DND-41 (cell line): ENCODE results near the gene FFAR4.
"Not testable (repeated sequence)": the region's sequence is repeated elsewhere in the genome, so short reads cannot be mapped to it uniquely, and the experiment has no call there.

Experiments
- ATAC-seq: fragments of 200-7000 bp; cut with Tn5 transposase; 3 replicates; pipeline ENCODE4 v1.9.1; 2021; ENCODE audit warnings: low read depth; ENCODE audit not compliant: insufficient read depth
- DNase-seq: peaks from one replicate; pipeline ENCODE4 v3.0.0-alpha.2; 2020
- H2AFZ ChIP-seq: 2 replicates; pipeline ENCODE4 v1.6.0; 2012; ENCODE audit warnings: low read depth, low read length
- H3K27ac ChIP-seq: 2 replicates; pipeline ENCODE4 v1.5.1; 2012; ENCODE audit warnings: low read length, inconsistent platforms
- H3K27me3 ChIP-seq: fragments of 200-600 bp; sonication (generic); 2 replicates; pipeline ENCODE4 v1.6.0; 2012; ENCODE audit warnings: low read length, mild to moderate bottlenecking, inconsistent platforms; ENCODE audit not compliant: insufficient read depth, poor library complexity
- H3K36me3 ChIP-seq: 2 replicates; pipeline ENCODE4 v1.5.1; 2012; ENCODE audit warnings: low read length, inconsistent platforms; ENCODE audit not compliant: insufficient read depth
- H3K4me1 ChIP-seq: 2 replicates; pipeline ENCODE4 v1.5.1; 2012; ENCODE audit warnings: mild to moderate bottlenecking, low read length; ENCODE audit not compliant: insufficient read depth
- H3K4me2 ChIP-seq: 2 replicates; pipeline ENCODE4 v1.6.0; 2012; ENCODE audit warnings: mild to moderate bottlenecking, moderate library complexity, low read length, inconsistent platforms; ENCODE audit not compliant: insufficient read depth
- H3K4me3 ChIP-seq, 2 experiments: fragments of 200-600 bp in 1 of 2; shearing (Covaris generic) in 1 of 2; 2 replicates each; pipeline ENCODE4 v1.5.1; 2012 to 2016; ENCODE audit warnings: inconsistent platforms in 2 of 2, low read length in 2 of 2, mild to moderate bottlenecking in 2 of 2, low read depth in 1 of 2, moderate library complexity in 1 of 2
- H3K79me2 ChIP-seq: 2 replicates; pipeline ENCODE4 v1.6.0; 2012; ENCODE audit warnings: low read length, inconsistent platforms; ENCODE audit not compliant: insufficient read depth
- H3K9ac ChIP-seq: 2 replicates; pipeline ENCODE4 v1.6.0; 2012; ENCODE audit warnings: low read depth, mild to moderate bottlenecking, inconsistent platforms, low read length, moderate library complexity
- H3K9me3 ChIP-seq: 2 replicates; pipeline ENCODE4 v1.5.1; 2012; ENCODE audit warnings: low read length, moderate library complexity, mild to moderate bottlenecking, inconsistent platforms; ENCODE audit not compliant: insufficient read depth, severe bottlenecking
- H4K20me1 ChIP-seq: 2 replicates; pipeline ENCODE4 v1.6.0; 2012; ENCODE audit warnings: low read length; ENCODE audit not compliant: insufficient read depth
- CTCF ChIP-seq: IDR thresholded peaks from 2 replicates; pipeline ENCODE4 v1.5.1; 2012; ENCODE audit warnings: borderline replicate concordance, low read length, moderate library complexity, mild to moderate bottlenecking; ENCODE audit not compliant: poor library complexity, severe bottlenecking; ENCODE audit errors: extremely low read depth
- EZH2 ChIP-seq: IDR thresholded peaks from 3 replicates; pipeline ENCODE4 v1.6.1; 2012; ENCODE audit warnings: borderline replicate concordance, low read depth, mild to moderate bottlenecking, moderate library complexity, low read length, inconsistent platforms; ENCODE audit not compliant: severe bottlenecking

FFAR4 gene

GRCh38 chr10:93541402-93542357 is 24.8 kb upstream of the FFAR4 start:
- no peak overlapping the region for H3K27ac ChIP-seq
- H3K36me3 ChIP-seq, result no peaks in the 10 kb centered on the region
- no peaks in the 10 kb centered on the region for H4K20me1 ChIP-seq
- no peak for TF ChIP-seq EZH2
- TF ChIP-seq CTCF, result peak; percentile 54
- H3K9me3 ChIP-seq, result no peaks in the 10 kb centered on the region
- no peaks in the 10 kb centered on the region for H3K4me1 ChIP-seq
- H2AFZ ChIP-seq, result no peak overlapping the region
- no peaks in the 10 kb centered on the region for H3K27me3 ChIP-seq
- no peak overlapping the region for H3K4me3 ChIP-seq
- ATAC-seq (no peak), DNase-seq (no peak)
- no peaks in the 10 kb centered on the region for H3K79me2 ChIP-seq
- H3K9ac ChIP-seq, result no peak overlapping the region
- no peak overlapping the region for H3K4me2 ChIP-seq

- Histone ChIP-seq H3K9me3 (no peaks in the 10 kb centered on the region), H2AFZ (no peak overlapping the region), H3K4me2 (no peak overlapping the region), H3K36me3 (no peaks in the 10 kb centered on the region), H3K4me3 (no peak overlapping the region), H3K4me1 (no peaks in the 10 kb centered on the region), H3K79me2 (no peaks in the 10 kb centered on the region), H3K27me3 (no peaks in the 10 kb centered on the region), H3K9ac (no peak overlapping the region), H3K27ac (no peak overlapping the region), H4K20me1 (no peaks in the 10 kb centered on the region)
- ATAC-seq (no peak), DNase-seq (no peak)
- TF ChIP-seq EZH2, result no peak
- TF ChIP-seq CTCF, result no peak
Observed at GRCh38 chr10:93542358-93542791, 24.1 kb upstream of the FFAR4 start.

- H3K4me3 ChIP-seq, H3K9ac ChIP-seq: not testable (repeated sequence)
Observed at GRCh38 chr10:93546995-93547394, 19.5 kb upstream of the FFAR4 start.

GRCh38 chr10:93547522-93547921 is 18.9 kb upstream of the FFAR4 start:
- Histone ChIP-seq H3K27ac (no peak overlapping the region), H2AFZ (no peak overlapping the region), H4K20me1 (no peaks in the 10 kb centered on the region), H3K4me1 (no peaks in the 10 kb centered on the region), H3K9me3 (no peaks in the 10 kb centered on the region), H3K9ac (no peak overlapping the region), H3K79me2 (no peaks in the 10 kb centered on the region), H3K4me2 (no peak overlapping the region), H3K27me3 (no peaks in the 10 kb centered on the region), H3K36me3 (no peaks in the 10 kb centered on the region), H3K4me3 (no peak overlapping the region)
- ATAC-seq (no peak), DNase-seq (no peak)
- TF ChIP-seq CTCF (no peak), EZH2 (no peak)

More at GRCh38 chr10:93546995-93547394, 19.5 kb upstream of the FFAR4 start:
- H3K79me2 ChIP-seq, H3K9me3 ChIP-seq, H3K36me3 ChIP-seq, H2AFZ ChIP-seq, H3K27me3 ChIP-seq, H3K4me1 ChIP-seq, ATAC-seq, H3K4me2 ChIP-seq, DNase-seq, H3K27ac ChIP-seq, H4K20me1 ChIP-seq: not testable (repeated sequence)
